ENCODE measurements around the gene ZNF441. TPM values are rescaled to one million over a fixed set of nuclear protein-coding genes. Genes with fewer than 3 reads are reported as not detected.

Gene ZNF441
- polyA plus RNA-seq, 1 donor from 2014 or later: 138 TPM

Other genes starting within 250 kb of the ZNF441 start
- 98.3 and 99.0 TPM in 2 replicates for gene ECSIT, start 237.9 kb upstream of the ZNF441 start, polyA plus RNA-seq
- 0.18 TPM in 1 of 2 replicates, not detected in the other for gene CNN1, start 228.1 kb upstream of the ZNF441 start, polyA plus RNA-seq
- 38.0 and 64.8 TPM in 2 replicates for gene ELOF1, start 207.8 kb upstream of the ZNF441 start, polyA plus RNA-seq
- gene ACP5, start 189.4 kb upstream of the ZNF441 start, polyA plus RNA-seq: not detected in 2 replicates
- gene ZNF627, start 169.5 kb upstream of the ZNF441 start, polyA plus RNA-seq: 84.3 and 91.6 TPM in 2 replicates
- 7.8 and 13.6 TPM in 2 replicates for gene ZNF823, start 28.1 kb upstream of the ZNF441 start, polyA plus RNA-seq
- 26.0 and 29.8 TPM in 2 replicates for gene ZNF491, start 31.5 kb downstream of the ZNF441 start, polyA plus RNA-seq
- gene ZNF440, start 47.3 kb downstream of the ZNF441 start, polyA plus RNA-seq: 24.7 and 26.6 TPM in 2 replicates
- 1.5 and 2.0 TPM in 2 replicates for gene ZNF439, start 81.7 kb downstream of the ZNF441 start, polyA plus RNA-seq
- gene ZNF69, start 120.8 kb downstream of the ZNF441 start, polyA plus RNA-seq: 14.4 and 23.1 TPM in 2 replicates
- gene ZNF700, start 158.1 kb downstream of the ZNF441 start, polyA plus RNA-seq: 32.8 and 35.9 TPM in 2 replicates
- 12.8 and 17.9 TPM in 2 replicates for gene ZNF763, start 198.0 kb downstream of the ZNF441 start, polyA plus RNA-seq